GM18861 (cell line): ENCODE data around the gene C1orf50.
A peak's percentile ranks its signal among the peaks of the same experiment; 100 is the strongest.
"Not testable (repeated sequence)": the region's sequence is repeated elsewhere in the genome, so short reads cannot be mapped to it uniquely, and the experiment has no call there.

Experiments
- ATAC-seq: cut with Tn5 transposase; IDR thresholded peaks from one replicate; pipeline ENCODE4 v1.9.1; 2021; ENCODE audit not compliant: unreplicated experiment

The C1orf50 gene

GRCh38 chr1:42797414-42797813 is 30.4 kb downstream of the C1orf50 start:
- ATAC-seq: no peak

GRCh38 chr1:42797979-42798378 is 30.9 kb downstream of the C1orf50 start:
- ATAC-seq: no peak

- no peak for ATAC-seq
Observed at GRCh38 chr1:42801832-42802473, 34.9 kb downstream of the C1orf50 start.

- no peak for ATAC-seq
Observed at GRCh38 chr1:42806171-42806570, 39.1 kb downstream of the C1orf50 start.

GRCh38 chr1:42806593-42806992 is 39.5 kb downstream of the C1orf50 start:
- ATAC-seq: no peak

- ATAC-seq: no peak
Observed at GRCh38 chr1:42807056-42807668, 40.1 kb downstream of the C1orf50 start.

GRCh38 chr1:42814815-42815214 is 47.8 kb downstream of the C1orf50 start:
- ATAC-seq: not testable (repeated sequence)

- ATAC-seq: no peak
Observed at GRCh38 chr1:42815941-42816584, 49.0 kb downstream of the C1orf50 start.

- ATAC-seq: peak; percentile 62
Observed at GRCh38 chr1:42816585-42817439, 49.8 kb downstream of the C1orf50 start, which contains the start of the genes ERMAP and SVBP. Gene ERMAP, plus strand, starts transcription at chr1:42817122. Its CDS starts 13,327 bp downstream, at chr1:42830449. Gene SVBP, minus strand, starts transcription at chr1:42817397. Its CDS starts 853 bp downstream, at chr1:42816544.

GRCh38 chr1:42817440-42817767 is 50.4 kb downstream of the C1orf50 start:
- ATAC-seq: no peak

- no peak for ATAC-seq
Observed at GRCh38 chr1:42817976-42818375, 50.9 kb downstream of the C1orf50 start.

- no peak for ATAC-seq
Observed at GRCh38 chr1:42820813-42821212, 53.8 kb downstream of the C1orf50 start.

- ATAC-seq: no peak
Observed at GRCh38 chr1:42821690-42822089, 54.6 kb downstream of the C1orf50 start.

- ATAC-seq: no peak
Observed at GRCh38 chr1:42822800-42823392, 55.8 kb downstream of the C1orf50 start.

GRCh38 chr1:42824481-42825035 is 57.5 kb downstream of the C1orf50 start:
- no peak for ATAC-seq

GRCh38 chr1:42825036-42825851 is 58.2 kb downstream of the C1orf50 start:
- no peak for ATAC-seq
